Activated gamma-delta T cell treated with Interleukin-2 at 50 U/mL for 16 hours (primary cell): ENCODE results near the gene EVC2.

Experiments used
- DNase-seq: peaks from one replicate; pipeline ENCODE4 v3.0.0-alpha.2; 2020

Gene EVC2

GRCh38 chr4:5664778-5665177, 43.6 kb downstream of the EVC2 start:
- no peak for DNase-seq

GRCh38 chr4:5662555-5662954, 45.8 kb downstream of the EVC2 start:
- DNase-seq: no peak

- DNase-seq: no peak
Measured at GRCh38 chr4:5661237-5661636, 47.1 kb downstream of the EVC2 start.

GRCh38 chr4:5660185-5660584, 48.2 kb downstream of the EVC2 start:
- no peak for DNase-seq

- no peak for DNase-seq
Measured at GRCh38 chr4:5658974-5659373, 49.4 kb downstream of the EVC2 start.

- no peak for DNase-seq
Measured at GRCh38 chr4:5656415-5656814, 51.9 kb downstream of the EVC2 start.

- DNase-seq: no peak
Measured at GRCh38 chr4:5654791-5655190, 53.6 kb downstream of the EVC2 start.

GRCh38 chr4:5651089-5651488, 57.3 kb downstream of the EVC2 start:
- DNase-seq: no peak

- no peak for DNase-seq
Measured at GRCh38 chr4:5650040-5650439, 58.3 kb downstream of the EVC2 start.

GRCh38 chr4:5647351-5647750, 61.0 kb downstream of the EVC2 start:
- no peak for DNase-seq

- DNase-seq: no peak
Measured at GRCh38 chr4:5640096-5640495, 68.3 kb downstream of the EVC2 start.

GRCh38 chr4:5639556-5639955, 68.8 kb downstream of the EVC2 start:
- DNase-seq: no peak

- DNase-seq: no peak
Measured at GRCh38 chr4:5638976-5639375, 69.4 kb downstream of the EVC2 start.

- DNase-seq: no peak
Measured at GRCh38 chr4:5638316-5638715, 70.0 kb downstream of the EVC2 start.

- no peak for DNase-seq
Measured at GRCh38 chr4:5636766-5637670, 71.3 kb downstream of the EVC2 start.

GRCh38 chr4:5635826-5636195, 72.5 kb downstream of the EVC2 start:
- no peak for DNase-seq

GRCh38 chr4:5632571-5632970, 75.8 kb downstream of the EVC2 start:
- no peak for DNase-seq

GRCh38 chr4:5632066-5632440, 76.3 kb downstream of the EVC2 start:
- DNase-seq: no peak

GRCh38 chr4:5631352-5632065, 76.8 kb downstream of the EVC2 start:
- DNase-seq: no peak

- DNase-seq: no peak
Measured at GRCh38 chr4:5630762-5631161, 77.6 kb downstream of the EVC2 start.

- DNase-seq: no peak
Measured at GRCh38 chr4:5629542-5629941, 78.8 kb downstream of the EVC2 start.

- no peak for DNase-seq
Measured at GRCh38 chr4:5626913-5627312, 81.4 kb downstream of the EVC2 start.

GRCh38 chr4:5622596-5622995, 85.8 kb downstream of the EVC2 start:
- no peak for DNase-seq

GRCh38 chr4:5619913-5620625, 88.3 kb downstream of the EVC2 start:
- no peak for DNase-seq
